Hematopoietic multipotent progenitor cell (in vitro differentiated cells): ENCODE data around the gene TMTC2. TPM values are rescaled to one million over a fixed set of nuclear protein-coding genes. Genes with fewer than 3 reads are reported as not detected.

ENCODE experiments used
- DNase-seq, 3 donors: peaks; one replicate each; pipeline ENCODE4 v3.0.0-alpha.2; 2011 to 2015; ENCODE audit warnings: low read depth in 2 of 3, low spot score in 2 of 3
- total RNA-seq: library from RNA; depleted of rRNA; stranded (reverse); fragments of >200 nt; gene quantifications from one replicate; pipeline ENCODE4 v1.2.3, GENCODE V29; 2012

Gene TMTC2
- total RNA-seq, 1 donor: 2.7 TPM

DNA sequence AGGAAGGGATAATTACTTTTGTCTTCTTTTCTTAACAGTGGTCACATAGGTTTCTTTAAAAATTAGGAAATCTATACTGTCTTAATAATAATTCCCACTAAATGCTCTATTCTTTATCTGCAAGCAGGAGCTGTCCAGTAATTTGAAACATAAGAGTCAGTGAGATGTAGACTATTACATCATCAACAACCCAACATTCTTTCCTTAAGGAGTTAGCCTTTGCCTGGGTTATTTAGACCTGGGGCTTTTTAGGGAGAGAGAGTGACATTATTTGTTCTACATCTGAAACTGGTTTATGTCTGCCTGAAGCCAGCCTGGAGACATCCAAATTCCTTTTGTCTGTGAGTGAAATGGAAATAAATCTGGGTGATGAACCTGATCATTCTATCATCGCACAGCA, 294.4 kb downstream of the TMTC2 start:
- no peak for DNase-seq

DNA sequence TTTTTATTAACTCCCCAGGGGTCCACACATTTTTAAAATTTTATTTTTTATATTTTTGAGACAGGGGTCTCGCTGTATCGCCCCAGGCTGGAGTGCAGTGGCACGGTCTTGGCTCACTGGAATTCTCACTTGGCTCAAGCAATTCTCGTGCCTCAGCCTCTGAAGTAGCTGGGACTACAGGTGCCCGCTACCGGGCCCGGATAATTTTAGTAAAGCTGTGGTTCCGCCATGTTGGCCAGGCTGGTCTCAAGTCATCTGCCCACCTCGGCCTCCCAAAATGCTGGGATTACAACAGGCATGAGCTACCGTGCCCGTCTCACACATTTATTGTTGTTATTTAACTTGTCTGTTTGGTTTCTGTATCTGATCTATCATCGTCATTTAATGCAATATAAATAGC, 307.4 kb downstream of the TMTC2 start:
- no peak for DNase-seq

DNA sequence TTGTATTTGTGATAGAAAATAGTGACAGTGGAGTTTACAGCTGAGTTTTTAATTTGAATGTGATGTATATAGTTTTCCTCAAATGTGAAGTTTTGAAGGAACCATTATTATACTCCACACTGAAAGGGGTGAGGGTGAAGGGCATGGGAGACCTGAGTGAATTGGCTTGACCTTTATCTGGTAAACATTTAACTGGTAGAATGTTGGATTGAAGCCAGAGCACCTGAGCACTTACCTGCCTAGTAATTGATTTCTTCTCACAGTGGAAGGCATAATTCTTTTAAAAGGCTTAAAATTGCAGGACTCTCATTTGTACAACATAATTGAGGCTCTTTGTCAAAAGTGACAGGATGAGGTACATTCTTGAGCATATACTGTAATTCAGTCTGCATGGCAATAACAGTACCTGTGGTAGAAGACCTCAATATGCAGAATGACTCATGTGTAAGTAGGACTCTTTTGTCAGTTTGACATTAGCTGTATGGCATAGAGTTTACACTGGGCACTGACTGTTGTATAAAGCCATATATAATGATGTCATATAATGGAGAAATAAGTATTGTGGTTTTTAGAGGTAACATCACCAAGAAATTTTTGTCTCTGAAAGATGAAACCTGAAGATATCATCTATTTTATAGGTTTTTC, 309.6 kb downstream of the TMTC2 start:
- no peak for DNase-seq

DNA sequence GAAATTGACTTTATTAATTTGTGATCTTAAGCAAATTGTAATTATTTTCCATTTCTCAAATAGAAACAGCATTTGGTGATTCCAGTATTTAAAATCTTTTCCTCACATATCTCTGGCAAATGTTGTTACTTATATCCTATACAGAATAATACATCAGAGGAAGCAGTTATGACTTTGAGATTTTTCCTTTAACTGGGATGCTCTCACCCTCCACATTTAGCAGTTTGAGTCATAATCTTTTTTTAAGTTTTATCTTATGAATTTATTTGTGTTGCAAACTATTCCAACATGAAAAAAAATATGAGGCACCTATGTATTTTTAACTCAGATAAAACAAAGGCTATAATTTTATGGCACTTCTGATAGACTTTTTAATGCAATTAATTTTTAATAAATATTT, 311.8 kb downstream of the TMTC2 start:
- no peak for DNase-seq

DNA sequence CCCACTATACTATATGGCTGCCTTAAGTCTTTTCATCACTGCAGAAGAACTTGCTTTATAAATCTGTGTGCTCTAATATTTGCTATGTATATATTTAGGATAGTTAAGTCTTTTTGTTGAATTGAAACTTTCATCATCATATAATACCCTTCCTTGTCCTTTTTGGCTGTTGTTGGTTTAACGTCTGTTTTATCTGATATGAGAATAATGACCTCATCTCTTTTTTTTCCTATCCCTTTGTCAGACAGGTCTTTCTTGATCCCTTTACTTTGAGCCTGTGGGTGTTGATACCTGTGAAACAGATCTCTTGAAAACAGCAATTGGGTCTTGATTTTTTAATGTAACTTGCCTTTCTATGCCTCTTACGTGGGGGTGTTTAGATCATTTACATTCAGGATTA, 316.3 kb downstream of the TMTC2 start:
- no peak for DNase-seq

DNA sequence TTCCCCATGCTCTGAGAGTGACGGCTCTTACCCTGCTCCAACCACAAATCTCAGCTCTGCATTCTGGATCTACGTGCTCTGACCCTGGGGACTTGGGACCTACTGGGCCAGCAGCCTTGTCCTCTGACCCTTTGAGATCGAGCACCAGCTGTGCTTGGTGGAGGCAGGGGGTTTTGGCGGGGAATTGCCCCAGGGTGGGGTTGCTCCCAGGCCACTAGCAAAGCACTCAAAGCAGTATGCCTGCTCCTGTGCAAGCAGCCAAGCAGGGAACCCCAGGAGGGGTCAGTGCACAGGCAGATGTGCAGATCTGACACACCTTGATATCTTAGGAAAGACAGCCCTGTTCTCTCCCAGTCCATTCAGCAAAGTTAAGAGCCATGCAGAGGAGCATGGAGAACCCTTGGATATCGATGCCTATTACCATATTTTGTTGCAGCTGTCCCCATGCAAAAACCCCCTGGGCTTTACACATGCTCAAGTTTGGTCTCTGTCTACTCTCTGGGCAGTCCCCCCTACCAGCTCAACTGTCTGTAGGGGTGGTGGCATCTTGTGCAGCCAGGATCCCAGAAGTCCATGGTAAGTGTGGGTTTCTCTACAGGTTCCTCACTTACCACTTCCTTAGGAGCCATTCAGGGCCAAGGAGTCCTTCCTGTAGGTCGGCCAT, 319.0 kb downstream of the TMTC2 start:
- no peak for DNase-seq

DNA sequence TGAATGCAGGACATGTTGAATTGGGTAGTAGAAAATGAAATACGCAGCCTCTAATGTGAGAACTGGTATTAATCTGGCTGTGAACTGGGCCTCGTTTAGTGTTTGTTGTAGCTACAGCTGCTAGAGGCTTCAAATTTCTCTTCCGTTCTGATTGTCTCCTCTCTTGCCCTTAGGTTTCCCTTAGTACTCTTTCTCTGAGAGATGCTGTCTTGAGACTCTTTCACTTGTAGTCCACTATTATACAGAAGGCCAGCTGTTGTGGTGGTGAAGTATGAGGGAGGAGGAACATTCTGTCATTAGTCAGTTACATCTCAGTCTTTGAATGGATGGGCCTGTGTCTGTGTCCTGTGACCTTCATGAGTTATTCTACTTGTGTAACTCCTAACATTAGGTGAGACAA, 322.0 kb downstream of the TMTC2 start:
- no peak for DNase-seq

DNA sequence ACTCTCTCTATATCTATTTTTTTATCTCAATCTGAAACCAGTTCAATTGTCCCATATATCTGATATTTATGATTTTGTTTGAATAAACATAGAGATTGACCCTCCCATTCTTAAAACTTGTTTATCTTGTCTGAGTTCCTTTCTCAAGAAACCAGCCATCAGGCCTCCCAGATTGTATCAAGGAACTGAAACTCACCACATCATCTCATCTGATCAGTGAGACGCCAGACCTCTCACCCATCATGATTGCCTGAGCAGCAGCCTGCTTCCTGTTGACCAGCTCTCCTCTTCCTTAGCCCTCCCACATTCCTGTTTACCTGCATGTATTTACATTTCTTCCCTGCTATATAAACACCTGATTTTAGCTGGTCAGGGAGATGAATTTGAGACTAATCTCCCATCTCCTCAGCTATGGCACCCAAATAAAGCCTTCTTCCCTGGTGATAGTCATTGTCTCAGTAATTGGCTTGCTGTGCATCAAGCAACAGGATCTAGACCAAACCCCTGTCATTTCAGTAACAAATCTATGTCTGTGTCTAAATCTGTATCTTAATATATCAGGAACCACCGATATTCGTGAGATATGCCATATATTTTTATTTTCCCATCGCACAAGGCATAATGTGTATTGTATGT, 323.6 kb downstream of the TMTC2 start:
- no peak for DNase-seq

DNA sequence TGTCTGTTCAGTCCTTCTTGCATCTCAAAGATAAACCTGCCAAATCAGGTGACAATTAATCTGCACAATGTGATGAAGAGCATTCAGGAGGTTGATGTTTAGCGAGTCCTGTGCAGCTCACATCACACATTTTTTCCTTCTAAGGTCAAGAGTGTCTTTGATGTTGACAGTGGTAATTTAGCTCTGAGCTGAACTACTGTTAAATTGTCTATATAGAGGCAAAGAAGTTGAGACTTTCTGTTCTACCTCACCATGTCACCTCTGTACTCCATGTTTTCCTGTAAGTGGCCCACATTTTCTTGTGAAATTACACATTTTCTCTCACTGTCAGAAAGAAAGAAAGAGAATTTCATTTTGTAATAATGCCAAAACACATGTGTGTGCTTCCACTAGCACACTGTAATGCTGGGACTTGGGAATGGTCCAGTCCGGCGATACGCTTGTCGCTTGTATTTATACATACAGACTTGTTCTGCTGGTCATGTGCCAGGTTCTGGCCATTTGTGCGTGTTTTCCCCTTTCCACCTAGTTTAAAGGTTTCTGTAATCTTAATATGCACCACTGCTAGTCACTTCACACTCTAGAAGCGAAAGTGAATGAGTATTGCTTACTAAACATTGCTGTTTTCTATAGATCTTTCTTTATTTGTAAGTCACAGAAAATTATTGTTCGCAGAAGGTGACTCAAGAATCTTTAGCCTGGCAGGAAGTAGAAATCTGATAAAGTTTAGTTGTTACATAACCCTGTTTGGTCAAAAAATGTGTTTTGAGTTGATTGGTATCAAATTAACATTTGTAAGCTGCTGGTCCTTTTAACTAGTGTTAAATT, 328.9 kb downstream of the TMTC2 start:
- peak in 2 of 3 donors; percentile 12 to 40 for DNase-seq

DNA sequence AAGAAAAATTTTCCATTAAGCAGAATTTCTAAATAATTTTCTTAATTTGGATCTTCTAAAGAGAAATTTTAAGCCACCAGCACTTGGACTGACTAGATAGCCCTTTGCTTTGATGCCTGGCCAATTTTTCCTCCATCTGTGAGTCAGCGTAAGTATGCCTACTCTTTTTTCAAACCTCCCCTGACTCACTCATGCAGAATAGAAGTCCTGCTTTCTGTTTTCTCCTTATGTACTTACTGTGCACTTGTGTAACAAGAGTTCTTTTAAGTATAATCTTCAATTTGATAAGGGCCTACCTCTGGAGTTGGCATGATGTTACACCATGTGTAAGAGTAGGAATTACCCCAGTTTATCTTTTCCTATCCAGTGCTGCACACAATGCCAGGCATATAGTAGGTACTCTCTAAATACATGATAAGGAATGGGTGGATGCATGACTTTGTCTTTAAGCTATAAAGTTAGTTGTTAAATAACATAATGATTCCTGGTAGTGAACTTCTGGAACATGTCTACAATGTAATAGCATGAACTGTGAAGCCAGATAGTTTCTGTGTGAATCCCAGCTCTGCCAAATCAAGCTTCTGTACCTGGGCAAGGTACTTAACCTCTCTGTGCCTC, 329.6 kb downstream of the TMTC2 start:
- peak in 2 of 3 donors; percentile 27 to 38 for DNase-seq

DNA sequence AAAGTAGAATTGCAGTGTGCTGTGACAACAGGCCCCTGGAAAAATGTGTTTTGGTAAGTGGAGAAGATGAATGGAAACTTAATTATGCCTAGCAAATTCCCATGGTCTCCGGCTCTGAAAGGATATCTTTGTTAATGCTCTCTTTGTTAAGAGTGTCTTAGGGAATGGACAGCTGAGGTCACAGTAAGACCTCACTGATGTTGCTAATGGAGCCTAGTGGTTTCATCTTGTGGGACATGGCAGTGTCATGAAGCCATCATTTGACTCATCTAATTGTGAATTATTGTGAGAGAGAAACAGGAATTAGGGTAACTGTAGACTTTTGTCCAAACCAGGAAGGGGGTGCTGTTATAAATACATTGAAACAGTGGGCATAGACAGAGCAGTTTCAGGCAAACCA, 330.3 kb downstream of the TMTC2 start:
- no peak for DNase-seq

DNA sequence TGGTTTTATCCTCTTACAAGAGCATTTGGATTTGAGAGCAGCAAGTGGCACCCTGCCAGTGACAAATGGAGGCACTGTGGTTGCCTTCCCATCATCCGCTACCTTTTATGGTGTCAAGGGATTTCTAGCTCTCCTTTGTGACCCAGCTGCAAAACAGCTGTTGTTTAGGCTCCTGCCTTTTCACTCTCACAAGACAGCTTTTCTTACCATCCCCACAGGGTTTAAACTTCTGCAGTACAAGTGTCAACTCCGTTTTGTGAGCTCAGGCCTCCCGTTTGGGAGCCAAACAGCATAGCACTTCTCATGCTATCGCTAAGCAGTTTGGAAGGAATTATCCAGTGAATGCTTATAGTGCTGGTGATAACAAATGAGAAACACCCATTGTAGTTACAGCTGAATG, 331.4 kb downstream of the TMTC2 start:
- DNase-seq: no peak

DNA sequence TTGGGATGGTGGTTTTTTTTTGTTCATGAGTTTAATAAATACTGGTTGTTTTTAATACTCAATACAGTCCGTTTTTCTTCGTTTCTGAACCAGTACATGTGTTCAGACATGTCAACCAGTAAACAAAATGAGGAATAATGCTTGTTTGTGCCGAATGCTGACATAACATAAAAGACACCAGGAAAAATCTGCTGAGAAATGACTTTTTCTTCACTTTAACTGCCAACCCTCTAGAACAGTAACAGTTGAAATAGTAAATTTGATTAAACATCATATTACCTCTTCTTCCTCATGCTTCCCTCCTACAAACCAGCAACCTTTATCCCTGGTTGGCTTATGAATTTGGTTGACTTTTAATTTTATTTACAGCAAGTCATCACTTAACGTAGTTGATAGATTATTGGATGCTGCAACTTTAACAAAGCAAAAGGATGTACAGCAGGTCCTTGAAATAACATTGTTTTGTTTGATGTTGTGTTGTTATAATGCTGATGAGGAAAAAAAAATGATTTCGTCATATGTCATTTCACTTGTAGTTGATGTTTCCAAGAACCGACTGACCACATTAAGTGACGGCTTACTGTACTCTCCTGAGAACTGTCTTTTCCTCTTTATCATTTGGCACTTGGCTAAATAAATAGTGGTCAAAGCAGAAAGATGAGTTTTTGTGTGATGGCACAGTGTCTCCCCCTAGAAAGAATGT, 340.5 kb downstream of the TMTC2 start:
- no peak for DNase-seq

DNA sequence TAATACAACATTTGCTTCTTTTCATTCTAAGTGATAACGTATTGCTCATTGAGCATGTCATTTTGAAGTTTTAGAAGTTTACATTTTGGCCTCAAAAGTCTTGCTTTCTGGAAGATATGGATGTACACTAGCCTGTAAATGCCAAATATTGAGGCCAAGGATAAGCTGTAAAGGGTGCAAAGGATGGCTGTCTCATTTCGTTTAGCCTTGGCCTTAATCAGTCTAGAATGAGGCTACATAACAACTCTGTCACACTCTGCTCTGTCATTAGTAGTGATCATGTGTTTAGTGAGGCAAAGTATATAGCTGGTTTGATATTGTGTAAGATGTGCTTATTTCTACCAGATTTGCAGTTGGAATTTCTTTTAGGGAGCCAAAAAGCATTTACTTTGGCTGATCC, 344.5 kb downstream of the TMTC2 start:
- DNase-seq: no peak

DNA sequence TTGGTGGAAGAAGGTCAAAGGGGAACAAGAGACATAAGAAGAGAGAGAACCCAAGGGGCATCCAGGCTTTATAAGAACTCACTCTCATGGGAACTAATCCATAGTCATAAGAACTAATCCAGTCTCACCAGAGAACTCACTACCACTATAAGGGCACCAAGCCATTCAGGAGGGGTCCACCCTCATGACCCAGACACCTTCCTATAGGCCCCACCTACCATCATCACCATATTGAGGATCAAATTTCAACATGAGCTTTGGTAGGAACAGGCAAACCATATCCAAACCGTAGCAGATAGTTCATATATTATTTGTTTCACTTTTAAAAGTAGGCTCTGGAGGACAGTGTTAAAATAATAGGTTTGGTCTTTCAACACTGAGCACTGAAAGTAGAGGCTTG, 350.1 kb downstream of the TMTC2 start:
- no peak for DNase-seq

DNA sequence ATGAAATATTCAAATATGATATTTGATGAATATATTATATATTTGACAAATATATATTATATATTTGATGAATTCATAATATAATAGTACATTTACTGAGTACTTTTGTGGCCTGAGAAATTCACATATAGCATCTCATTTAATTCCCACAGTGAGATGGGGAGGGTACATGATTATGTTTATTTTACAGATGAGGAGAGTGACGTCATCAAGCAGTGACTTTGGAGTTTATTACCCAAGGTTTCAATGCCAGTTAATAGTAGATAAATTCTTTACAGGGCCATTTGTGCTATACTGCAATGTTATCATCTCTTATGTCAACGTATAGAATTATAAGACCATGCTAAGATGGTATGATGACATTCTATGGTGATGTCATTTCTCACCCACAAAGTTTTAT, 352.7 kb downstream of the TMTC2 start:
- DNase-seq: no peak

DNA sequence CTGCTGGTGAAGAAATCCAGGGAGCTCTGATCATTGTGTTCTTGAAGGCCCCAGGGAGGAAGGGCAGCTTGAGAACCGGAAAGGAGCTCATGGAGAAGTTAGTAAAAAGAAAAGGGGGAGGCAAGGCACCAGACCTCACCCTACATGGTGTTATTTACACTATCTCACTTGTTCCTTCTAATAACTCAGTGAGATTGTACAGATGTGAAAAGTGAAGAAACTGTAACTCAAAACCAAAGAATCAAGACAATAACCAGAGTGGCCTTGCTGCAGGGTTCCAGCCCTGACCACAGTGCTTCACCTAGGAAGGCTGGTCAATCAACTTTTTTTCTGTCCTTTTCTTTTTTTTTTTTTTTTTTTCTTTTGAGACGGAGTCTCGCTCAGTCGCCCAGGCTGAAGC, 353.6 kb downstream of the TMTC2 start:
- no peak for DNase-seq

DNA sequence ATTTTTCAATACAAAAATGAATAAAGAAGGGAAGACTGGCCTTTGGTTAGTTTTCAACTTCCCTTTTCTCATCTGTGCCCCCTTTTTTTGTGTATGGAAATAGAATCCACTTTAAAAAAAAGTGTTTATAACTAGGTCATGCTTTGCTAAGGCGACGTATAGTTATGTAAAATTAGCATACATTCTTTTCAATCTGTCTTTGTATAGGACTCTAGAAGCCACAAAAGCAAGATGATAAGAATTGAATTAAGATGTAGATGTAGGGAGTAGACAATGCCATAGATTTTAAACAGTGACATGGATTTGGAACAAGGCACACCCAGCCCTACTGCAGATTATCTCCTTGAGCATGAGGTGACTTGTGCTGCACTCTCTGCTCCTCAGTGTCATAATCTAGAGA, 354.3 kb downstream of the TMTC2 start:
- DNase-seq: no peak

DNA sequence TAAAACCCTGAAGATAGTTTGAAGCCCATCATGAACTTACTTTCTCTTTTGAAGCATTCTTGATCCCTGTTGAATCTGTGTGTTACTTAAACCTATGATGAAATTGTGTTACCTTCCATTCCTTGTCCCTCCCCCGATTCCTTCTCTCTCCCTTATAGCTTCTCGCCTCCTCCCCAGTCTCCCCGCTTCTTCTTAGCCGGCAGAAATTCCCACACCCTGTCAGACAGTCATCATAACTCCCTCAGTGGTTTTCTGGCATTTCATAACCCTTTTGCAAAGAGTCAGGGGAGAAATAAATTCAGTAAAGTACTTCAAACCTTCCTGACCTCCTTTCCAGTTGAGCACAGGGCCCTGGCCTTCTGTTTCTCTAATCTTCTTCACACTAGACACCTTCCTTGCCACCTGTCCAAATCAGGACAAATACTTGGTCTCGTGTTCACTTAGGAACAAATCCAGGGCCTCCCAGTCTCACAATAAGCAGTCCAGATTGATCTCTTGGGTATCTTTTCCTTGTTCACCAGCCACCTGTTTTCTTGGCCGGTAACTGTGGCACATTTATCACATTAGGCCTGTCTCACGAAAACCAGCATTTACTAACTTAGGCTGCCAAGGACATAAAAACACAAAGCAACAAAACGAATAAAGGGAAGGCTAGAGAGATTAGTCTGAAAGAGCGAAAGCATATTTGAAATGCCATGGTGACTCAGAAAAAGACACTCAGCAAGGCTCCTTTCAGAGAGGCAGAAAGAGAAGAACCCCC, 355.9 kb downstream of the TMTC2 start:
- DNase-seq: no peak

DNA sequence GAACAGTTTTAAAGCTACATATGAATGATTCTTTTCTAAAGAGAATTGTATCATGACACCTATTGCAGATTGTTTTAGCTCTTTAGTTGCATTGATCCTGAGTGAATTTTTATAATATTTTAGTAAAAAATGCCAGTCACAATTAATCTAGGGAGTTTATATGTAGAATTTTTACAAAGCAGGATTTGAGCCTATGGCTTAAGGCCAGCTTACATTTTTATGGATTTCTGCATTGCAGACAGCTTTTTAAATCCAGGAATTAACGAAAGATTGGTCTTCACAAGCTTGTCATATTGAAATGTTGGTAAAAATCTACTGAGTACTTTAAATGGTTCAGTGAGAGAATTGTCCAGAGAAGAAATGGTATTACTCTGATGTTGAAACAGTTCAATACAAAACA, 358.0 kb downstream of the TMTC2 start:
- DNase-seq: no peak
